Lung (tissue), 12 donors: ENCODE results near the gene PRKX. TPM values are rescaled to one million over a fixed set of nuclear protein-coding genes. Genes with fewer than 3 reads are reported as not detected.
"Not testable (repeated sequence)": the region's sequence is repeated elsewhere in the genome, so short reads cannot be mapped to it uniquely, and the experiment has no call there.

ENCODE experiments used
- ATAC-seq: fragments of 200-7000 bp; cut with Tn5 transposase; one replicate; pipeline ENCODE4 v1.9.1; 2020; ENCODE audit warnings: moderate number of reproducible peaks; ENCODE audit not compliant: insufficient read depth, low FRiP score
- DNase-seq, 3 donors: peaks; one replicate each; pipeline ENCODE4 v3.0.0-alpha.2; 2013 to 2017
- H3K27ac ChIP-seq, 2 donors: one replicate each; pipeline ENCODE4 v1.5.1; 2013; ENCODE audit warnings: mild to moderate bottlenecking in 2 of 2, moderate library complexity in 2 of 2, control low read depth in 1 of 2, inconsistent platforms in 1 of 2, low read depth in 1 of 2, low read length in 1 of 2
- H3K27me3 ChIP-seq, 3 donors: one replicate each; pipeline ENCODE4 v1.5.1; 2013; ENCODE audit warnings: low read length in 2 of 3; ENCODE audit not compliant: control insufficient read depth in 3 of 3, insufficient read depth in 3 of 3
- H3K36me3 ChIP-seq, 4 donors: one replicate each; pipeline ENCODE4 v1.5.1; 2013; ENCODE audit warnings: low read length in 4 of 4, mild to moderate bottlenecking in 1 of 4, moderate library complexity in 1 of 4; ENCODE audit not compliant: control insufficient read depth in 4 of 4, insufficient read depth in 4 of 4
- H3K4me1 ChIP-seq, 5 donors: one replicate each; pipeline ENCODE4 v1.5.1; 2013; ENCODE audit warnings: low read length in 5 of 5, mild to moderate bottlenecking in 2 of 5, moderate library complexity in 1 of 5; ENCODE audit not compliant: control insufficient read depth in 5 of 5, insufficient read depth in 5 of 5
- H3K4me3 ChIP-seq: one replicate; pipeline ENCODE4 v1.5.1; 2013; ENCODE audit warnings: mild to moderate bottlenecking, control low read depth, moderate library complexity
- H3K9ac ChIP-seq, 2 donors: one replicate each; pipeline ENCODE4 v1.5.1; 2013; ENCODE audit warnings: low read length in 2 of 2, control low read depth in 1 of 2; ENCODE audit not compliant: insufficient read depth in 1 of 2
- H3K9me3 ChIP-seq, 4 donors: one replicate each; pipeline ENCODE4 v1.5.1; 2013; ENCODE audit warnings: low read length in 3 of 4, mild to moderate bottlenecking in 1 of 4, moderate library complexity in 1 of 4; ENCODE audit not compliant: control insufficient read depth in 4 of 4, insufficient read depth in 3 of 4
- CTCF ChIP-seq: IDR thresholded peaks from 2 replicates; pipeline ENCODE4 v1.5.1; 2012; ENCODE audit warnings: mild to moderate bottlenecking; ENCODE audit errors: control extremely low read depth, extremely low read depth
- WGBS, 2 donors: extraction: QIAGEN DNeasy Blood & Tissue Kit; methylation state at CpG; one replicate each; pipeline ENCODE4 v1.1.7; 2013; 5-methylcytosine and 5-hydroxymethylcytosine counted together
- polyA plus RNA-seq, 2 donors: library from polyadenylated mRNA; stranded (reverse); fragments of 200-250 nt; gene quantifications; one replicate each; pipeline ENCODE4 v1.2.1, GENCODE V29; 2013
- total RNA-seq, 2 donors: library from RNA; depleted of rRNA in 1 of 2; stranded (reverse); fragments of >200 nt in 1 of 2; gene quantifications; one replicate each; pipeline ENCODE4 v1.2.1, GENCODE V29; 2014 to 2021
- donor health status: control.
- donor health status: control.
- donor health status: Bipolar disorder and iron deficiency.
- donor health status: healthy.
- donor health status: DM: yes; HTN: yes; CAD: no.

PRKX gene
- total and polyA plus RNA-seq, 4 donors = 5.5 to 16.3 (median 8.5) TPM

DNA sequence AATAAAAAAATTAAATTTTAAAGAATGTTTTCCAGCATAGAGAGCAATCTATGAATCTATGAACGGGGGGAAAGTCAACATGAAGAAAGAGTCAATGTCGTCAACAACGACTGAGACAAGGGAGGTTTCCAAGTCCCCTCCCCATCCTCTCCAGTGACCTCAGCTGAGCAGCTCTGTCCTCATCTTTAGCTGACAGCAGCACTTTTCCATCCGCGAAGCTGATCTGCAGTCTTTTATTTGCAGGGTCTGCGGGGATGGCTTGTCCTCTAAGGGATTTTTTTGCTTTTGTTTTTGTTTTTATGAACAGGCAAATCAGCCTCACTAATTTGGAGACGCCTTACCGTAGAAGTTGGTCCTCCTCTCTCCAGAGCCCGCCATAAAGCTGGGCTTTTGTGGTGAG, 46.5 kb downstream of the PRKX start:
- Histone ChIP-seq H3K27me3 (peaks cover 0 to 8% (median 0%) of the 10 kb centered on the region in 3 donors), H3K9ac (no peak overlapping the region), H3K4me3 (no peak overlapping the region), H3K9me3 (no peaks in the 10 kb centered on the region), H3K36me3 (peaks cover 0 to 5% (median 0%) of the 10 kb centered on the region in 4 donors), H3K4me1 (no peaks in the 10 kb centered on the region), H3K27ac (no peak overlapping the region)
- ATAC-seq (no peak), DNase-seq (peak in 1 of 3 donors; percentile 16)
- no peak for TF ChIP-seq CTCF
- WGBS, 2 donors = 89 to 90% methylated on average over 7 to 9 of the region's 9 CpGs

DNA sequence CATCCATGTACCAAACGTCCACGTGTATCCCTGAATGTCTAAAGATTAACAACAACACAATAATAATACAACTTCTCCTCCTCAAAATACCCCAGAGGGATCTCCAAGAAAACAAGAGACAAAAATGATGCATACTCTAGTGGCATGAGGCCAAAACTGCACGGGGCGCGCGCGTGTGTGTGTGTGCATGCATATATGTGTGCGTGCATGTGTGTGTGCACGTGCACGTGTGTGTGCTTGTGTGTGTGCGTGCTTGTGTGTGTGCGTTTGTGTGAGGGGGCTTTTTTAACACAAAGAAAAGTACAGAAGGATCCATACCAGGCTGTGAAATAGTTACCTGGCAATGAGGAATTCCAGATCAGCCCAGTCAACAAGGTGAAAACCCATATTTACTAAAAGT, 48.5 kb downstream of the PRKX start:
- H3K4me3 ChIP-seq = no peak overlapping the region
- peaks cover 0 to 10% (median 0%) of the 10 kb centered on the region in 3 donors for H3K27me3 ChIP-seq
- TF ChIP-seq CTCF = no peak
- no peaks in the 10 kb centered on the region for H3K9me3 ChIP-seq
- DNase-seq = no peak
- H3K27ac ChIP-seq = no peak overlapping the region
- no peak overlapping the region for H3K9ac ChIP-seq
- H3K36me3 ChIP-seq = peaks cover 0 to 4% (median 0%) of the 10 kb centered on the region in 4 donors
- WGBS, 2 donors = 93 to 96% methylated on average over 12 of the region's 12 CpGs
- ATAC-seq = no peak
- no peaks in the 10 kb centered on the region for H3K4me1 ChIP-seq

GRCh38 chrX:3663576-3664250, 49.7 kb downstream of the PRKX start:
- not testable (repeated sequence) for H3K36me3 ChIP-seq, ATAC-seq
- WGBS, 2 donors = 33 to 65% methylated on average over 7 to 9 of the region's 9 CpGs

GRCh38 chrX:3659761-3660160, 53.7 kb downstream of the PRKX start:
- TF ChIP-seq CTCF = no peak
- no peak for ATAC-seq
- H3K27me3 ChIP-seq = peaks cover 0 to 13% (median 0%) of the 10 kb centered on the region in 3 donors
- peaks cover 0 to 8% (median 0%) of the 10 kb centered on the region in 4 donors for H3K36me3 ChIP-seq
- no peak for DNase-seq
- H3K27ac ChIP-seq = no peak overlapping the region
- WGBS, 2 donors = 83 to 85% methylated on average over 10 of the region's 10 CpGs
- no peaks in the 10 kb centered on the region for H3K4me1 ChIP-seq
- no peak overlapping the region for H3K4me3 ChIP-seq
- no peaks in the 10 kb centered on the region for H3K9me3 ChIP-seq
- H3K9ac ChIP-seq = no peak overlapping the region

More at GRCh38 chrX:3663576-3664250, 49.7 kb downstream of the PRKX start:
- H3K27me3 ChIP-seq = peaks cover 0 to 11% (median 0%) of the 10 kb centered on the region in 3 donors
- not testable (repeated sequence) for H3K9me3 ChIP-seq, H3K4me1 ChIP-seq, H3K9ac ChIP-seq, H3K4me3 ChIP-seq, DNase-seq, H3K27ac ChIP-seq
